ENCODE measurements around the gene TESMIN. TPM values are rescaled to one million over a fixed set of nuclear protein-coding genes. Genes with fewer than 3 reads are reported as not detected.

TESMIN gene
- polyA plus RNA-seq, 3 donors = 1.9 to 2.6 (median 2.5) TPM

- Histone ChIP-seq H3K9ac (ENCODE audit: insufficient read depth, low read length, poor library complexity, severe bottlenecking) (no peak overlapping the region), H3K79me2 (ENCODE audit: insufficient read depth, low read length) (no peaks in the 10 kb centered on the region), H3K36me3 (replicated peaks in 1 of 2; ENCODE audit: control insufficient read depth in 1 of 2, insufficient read depth in 2 of 2, low read length in 2 of 2) (no peaks in the 10 kb centered on the region), H3K4me2 (replicated peaks; ENCODE audit: extremely low read depth, low read length, poor library complexity, severe bottlenecking) (no peak overlapping the region), H3K27ac (ENCODE audit: low read depth in 1 of 2, low read length in 2 of 2) (no peak overlapping the region), H2AFZ (ENCODE audit: insufficient read depth, low read depth, low read length, poor library complexity, severe bottlenecking) (no peak overlapping the region), H3K4me1 (ENCODE audit: control insufficient read depth in 1 of 2, insufficient read depth in 2 of 2, low read length in 2 of 2) (no peaks in the 10 kb centered on the region), H4K20me1 (ENCODE audit: insufficient read depth, low read length) (no peaks in the 10 kb centered on the region), H3K4me3 (replicated peaks in 1 of 3; ENCODE audit: low read depth in 2 of 3, low read length in 3 of 3) (no peak overlapping the region), H3K27me3 (ENCODE audit: control insufficient read depth in 2 of 2, insufficient read depth in 2 of 2, low read length in 2 of 2) (no peaks in the 10 kb centered on the region), H3K9me3 (replicated peaks in 1 of 2; ENCODE audit: control insufficient read depth in 1 of 2, insufficient read depth in 1 of 2, low read length in 2 of 2) (peaks cover 11 to 13% of the 10 kb centered on the region in 2 donors)
- DNase-seq = no peak
- 90% methylated on average over 19 of the region's 33 CpGs for WGBS (ENCODE audit: insufficient coverage)
- TF ChIP-seq CTCF (IDR thresholded peaks at IDR 0.05) = no peak
- Mint-ChIP-seq H3K36me3 (no peaks in the 10 kb centered on the region), H3K4me3 (no peak overlapping the region), H3K27ac (no peak overlapping the region), H3K4me1 (no peaks in the 10 kb centered on the region), H3K9me3 (peaks cover 0 to 19% (median 14%) of the 10 kb centered on the region in 7 donors), H3K27me3 (ENCODE audit: low read depth in 3 of 3) (peaks cover 2 to 19% (median 12%) of the 10 kb centered on the region in 3 donors)
- intact Hi-C loops (cut with micrococcal nuclease) = no loop called here
These were observed 80.9 kb downstream of the TESMIN start for GRCh38 chr11:68670208-68670992.

GRCh38 chr11:68669301-68670090, 81.8 kb downstream of the TESMIN start:
- H3K27ac Mint-ChIP-seq = no peak overlapping the region
- H3K4me3 Mint-ChIP-seq = no peak overlapping the region
- Histone ChIP-seq H3K4me3 (replicated peaks in 1 of 3; ENCODE audit: low read depth in 2 of 3, low read length in 3 of 3) (no peak overlapping the region), H3K9ac (ENCODE audit: insufficient read depth, low read length, poor library complexity, severe bottlenecking) (no peak overlapping the region), H4K20me1 (ENCODE audit: insufficient read depth, low read length) (no peaks in the 10 kb centered on the region), H3K27me3 (ENCODE audit: control insufficient read depth in 2 of 2, insufficient read depth in 2 of 2, low read length in 2 of 2) (no peaks in the 10 kb centered on the region), H3K79me2 (ENCODE audit: insufficient read depth, low read length) (no peaks in the 10 kb centered on the region), H3K9me3 (replicated peaks in 1 of 2; ENCODE audit: control insufficient read depth in 1 of 2, insufficient read depth in 1 of 2, low read length in 2 of 2) (peaks cover 10 to 11% of the 10 kb centered on the region in 2 donors), H2AFZ (ENCODE audit: insufficient read depth, low read depth, low read length, poor library complexity, severe bottlenecking) (no peak overlapping the region), H3K36me3 (replicated peaks in 1 of 2; ENCODE audit: control insufficient read depth in 1 of 2, insufficient read depth in 2 of 2, low read length in 2 of 2) (no peaks in the 10 kb centered on the region), H3K4me1 (ENCODE audit: control insufficient read depth in 1 of 2, insufficient read depth in 2 of 2, low read length in 2 of 2) (no peaks in the 10 kb centered on the region), H3K27ac (ENCODE audit: low read depth in 1 of 2, low read length in 2 of 2) (no peak overlapping the region), H3K4me2 (replicated peaks; ENCODE audit: extremely low read depth, low read length, poor library complexity, severe bottlenecking) (no peak overlapping the region)
- DNase-seq = no peak
- intact Hi-C loops (cut with micrococcal nuclease) = no loop called here
- H3K36me3 Mint-ChIP-seq = no peaks in the 10 kb centered on the region
- WGBS (ENCODE audit: insufficient coverage) = 94% methylated on average over 25 of the region's 27 CpGs
- TF ChIP-seq CTCF (IDR thresholded peaks at IDR 0.05) = no peak
- H3K4me1 Mint-ChIP-seq = no peaks in the 10 kb centered on the region
- H3K27me3 Mint-ChIP-seq (ENCODE audit: low read depth in 3 of 3) = peaks cover 2 to 15% (median 11%) of the 10 kb centered on the region in 3 donors
- peaks cover 0 to 16% (median 9%) of the 10 kb centered on the region in 7 donors for H3K9me3 Mint-ChIP-seq

All from CD14-positive monocyte (primary cell).